ENCODE measurements around the gene DNM2. TPM values are rescaled to one million over a fixed set of nuclear protein-coding genes. Genes with fewer than 3 reads are reported as not detected.
A peak's percentile ranks its signal among the peaks of the same experiment; 100 is the strongest.
"Not testable (repeated sequence)": the region's sequence is repeated elsewhere in the genome, so short reads cannot be mapped to it uniquely, and the experiment has no call there.

DNM2 gene
- total RNA-seq, 1 donor from 2014 or later, result 113 TPM

DNA sequence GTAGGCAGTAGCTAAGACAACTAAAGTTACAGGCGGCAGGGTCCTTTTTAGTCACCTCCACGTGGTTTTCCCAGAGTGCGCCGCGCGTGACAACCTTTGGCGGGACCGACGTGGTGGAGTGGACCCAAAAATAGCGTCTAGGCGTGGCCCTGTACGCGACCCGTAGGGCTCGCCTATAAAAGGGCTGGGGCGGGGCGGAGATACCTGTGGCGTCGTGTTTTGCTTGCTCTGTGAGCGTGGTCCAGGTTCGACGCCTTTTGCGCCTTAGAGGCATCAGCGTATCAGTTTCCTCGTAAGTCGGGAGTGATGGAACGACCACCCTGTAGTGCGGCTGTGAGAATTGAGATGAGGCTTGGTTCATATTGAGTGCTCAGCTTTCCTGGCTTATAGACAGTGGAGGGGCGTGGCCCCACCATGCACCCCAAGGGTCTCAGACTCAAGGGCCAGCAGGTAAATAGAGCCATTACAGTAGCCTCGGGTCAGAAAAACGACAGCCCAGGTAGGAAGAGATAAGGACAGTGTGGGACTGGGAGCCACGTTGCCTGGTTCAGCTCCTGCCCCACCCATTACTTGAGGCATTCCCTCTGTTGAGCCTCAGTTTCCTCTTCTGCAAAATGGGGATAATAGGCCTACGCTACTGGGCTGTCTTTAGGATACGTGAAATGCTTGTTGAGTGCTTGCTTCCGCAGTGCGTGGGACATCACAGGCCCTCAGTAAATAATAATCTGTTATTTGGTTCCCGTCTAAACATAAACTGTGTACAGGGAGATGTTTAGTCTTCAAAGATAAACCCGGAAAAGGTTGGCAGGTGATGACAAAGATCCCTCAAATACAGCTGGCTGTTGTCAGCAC lies 118.8 kb downstream of the DNM2 start:
- Histone ChIP-seq H3K27me3 (no peaks in the 10 kb centered on the region), H3K36me3 (peaks cover 8 to 18% of the 10 kb centered on the region in 2 donors), H3K27ac (peak overlapping the region; percentile 96 to 99), H3K9me3 (no peaks in the 10 kb centered on the region), H3K4me3 (peak overlapping the region; percentile 71 to 86), H3K4me1 (peaks cover 0 to 7% of the 10 kb centered on the region in 2 donors)
- intact Hi-C loops (cut with DNase I), result loop anchor here (1.0 kb wide), 2 partner anchors 28 to 35 kb away; partner anchors contain the start of gene CARM1
- TF ChIP-seq, protein P1, sequence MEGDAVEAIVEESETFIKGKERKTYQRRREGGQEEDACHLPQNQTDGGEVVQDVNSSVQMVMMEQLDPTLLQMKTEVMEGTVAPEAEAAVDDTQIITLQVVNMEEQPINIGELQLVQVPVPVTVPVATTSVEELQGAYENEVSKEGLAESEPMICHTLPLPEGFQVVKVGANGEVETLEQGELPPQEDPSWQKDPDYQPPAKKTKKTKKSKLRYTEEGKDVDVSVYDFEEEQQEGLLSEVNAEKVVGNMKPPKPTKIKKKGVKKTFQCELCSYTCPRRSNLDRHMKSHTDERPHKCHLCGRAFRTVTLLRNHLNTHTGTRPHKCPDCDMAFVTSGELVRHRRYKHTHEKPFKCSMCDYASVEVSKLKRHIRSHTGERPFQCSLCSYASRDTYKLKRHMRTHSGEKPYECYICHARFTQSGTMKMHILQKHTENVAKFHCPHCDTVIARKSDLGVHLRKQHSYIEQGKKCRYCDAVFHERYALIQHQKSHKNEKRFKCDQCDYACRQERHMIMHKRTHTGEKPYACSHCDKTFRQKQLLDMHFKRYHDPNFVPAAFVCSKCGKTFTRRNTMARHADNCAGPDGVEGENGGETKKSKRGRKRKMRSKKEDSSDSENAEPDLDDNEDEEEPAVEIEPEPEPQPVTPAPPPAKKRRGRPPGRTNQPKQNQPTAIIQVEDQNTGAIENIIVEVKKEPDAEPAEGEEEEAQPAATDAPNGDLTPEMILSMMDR (IDR thresholded peaks at IDR 0.05), result no peak
- peak in 1 of 2 donors; percentile 90 for DNase-seq (ENCODE audit: low spot score in 2 of 2)

DNA sequence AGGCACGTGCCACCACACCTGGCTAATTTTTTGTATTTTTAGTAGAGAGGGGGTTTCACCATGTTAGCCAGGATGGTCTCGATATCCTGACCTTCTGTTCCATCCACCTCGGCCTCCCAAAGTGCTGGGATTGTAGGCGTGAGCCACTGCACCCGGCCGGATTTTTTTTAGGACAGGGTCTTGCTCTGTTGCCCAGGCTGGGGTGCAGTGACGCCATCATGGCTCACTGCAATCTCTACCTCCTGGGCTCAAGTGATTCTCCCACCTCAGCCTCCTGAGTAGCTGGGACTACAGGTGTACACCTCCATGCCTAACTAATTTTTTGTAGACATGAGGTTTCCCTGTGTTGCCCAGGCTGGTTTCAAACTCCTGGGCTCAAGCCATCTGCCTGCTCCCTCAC lies 119.8 kb downstream of the DNM2 start:
- H3K9me3 ChIP-seq; DNase-seq (ENCODE audit: low spot score in 2 of 2); H3K36me3 ChIP-seq; H3K27ac ChIP-seq; H3K27me3 ChIP-seq; H3K4me3 ChIP-seq; intact Hi-C loops (cut with DNase I); H3K4me1 ChIP-seq: not testable (repeated sequence)

DNA sequence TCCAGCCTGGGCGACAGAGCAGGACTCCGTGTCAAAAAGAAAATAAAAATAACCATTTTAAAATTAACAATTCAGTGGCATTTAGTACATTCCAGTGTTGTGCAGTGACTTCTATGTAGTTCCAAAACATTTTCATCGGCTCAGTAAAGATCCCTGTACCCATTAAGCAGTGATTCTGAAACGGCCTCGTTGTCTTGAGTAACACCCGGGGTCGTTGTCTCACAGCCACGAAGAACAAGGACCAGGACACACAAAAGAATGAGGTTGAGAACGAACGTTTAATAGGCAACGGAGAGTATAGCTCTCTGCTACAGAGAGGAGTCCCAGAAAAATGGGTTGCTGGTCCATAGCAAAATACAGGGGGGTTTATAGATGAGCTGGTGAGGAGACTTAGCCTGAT lies 120.5 kb downstream of the DNM2 start:
- Histone ChIP-seq H3K36me3 (peaks cover 0 to 3% of the 10 kb centered on the region in 2 donors), H3K4me1 (peaks cover 0 to 7% of the 10 kb centered on the region in 2 donors), H3K9me3 (no peaks in the 10 kb centered on the region), H3K4me3 (no peak overlapping the region), H3K27me3 (no peaks in the 10 kb centered on the region), H3K27ac (no peak overlapping the region)
- TF ChIP-seq, protein P1 (IDR thresholded peaks at IDR 0.05), result no peak
- no peak for DNase-seq (ENCODE audit: low spot score in 2 of 2)
- intact Hi-C loops (cut with DNase I), result no loop called here

DNA sequence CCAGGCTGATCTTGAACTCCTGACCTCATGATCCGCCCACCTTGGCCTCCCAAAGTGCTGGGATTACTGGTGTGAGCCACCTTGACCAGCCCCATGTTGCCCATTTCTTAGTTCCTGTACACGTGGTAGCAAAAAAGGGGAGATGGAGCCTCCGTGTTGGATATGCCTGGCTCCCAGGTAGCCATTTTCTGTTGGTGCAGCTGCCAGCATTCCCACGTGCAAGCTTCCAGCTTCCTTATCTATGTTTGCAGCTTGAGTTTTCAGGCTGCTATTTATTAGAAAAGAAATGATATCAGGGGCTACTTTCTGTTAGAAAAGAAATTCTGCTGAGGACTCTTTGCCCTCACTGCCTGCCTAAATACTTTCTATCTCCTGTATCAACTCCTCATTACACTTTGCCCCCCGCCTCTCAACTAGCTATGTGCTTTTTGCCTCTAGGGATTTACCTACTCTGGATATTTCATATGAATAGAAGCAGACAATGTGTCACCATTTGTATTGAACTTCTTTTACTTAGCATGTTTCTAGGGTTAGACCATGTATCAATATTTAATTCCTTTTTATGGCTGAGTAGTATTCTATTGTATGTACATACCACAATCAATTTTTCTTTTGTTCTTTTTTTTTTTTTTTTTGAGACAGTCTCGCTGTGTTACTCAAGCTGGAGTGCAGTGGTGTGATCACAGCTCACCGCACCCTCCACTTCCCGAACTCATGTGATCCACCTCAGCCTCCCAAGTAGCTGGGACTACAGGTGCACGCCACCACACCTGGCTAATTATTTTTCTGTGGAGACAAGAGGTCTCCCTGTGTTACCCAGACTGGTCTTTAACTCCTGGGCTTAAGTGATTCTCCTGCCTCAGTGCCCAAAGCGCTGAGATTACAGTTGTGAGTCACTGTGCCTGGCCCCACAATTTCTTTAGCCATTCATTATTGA lies 121.5 kb downstream of the DNM2 start:
- Histone ChIP-seq H3K27me3 (no peaks in the 10 kb centered on the region), H3K4me3 (no peak overlapping the region), H3K9me3 (no peaks in the 10 kb centered on the region), H3K4me1 (peaks cover 0 to 7% of the 10 kb centered on the region in 2 donors), H3K36me3 (no peaks in the 10 kb centered on the region), H3K27ac (no peak overlapping the region)
- intact Hi-C loops (cut with DNase I), result no loop called here
- no peak for DNase-seq (ENCODE audit: low spot score in 2 of 2)
- TF ChIP-seq, protein P1 (IDR thresholded peaks at IDR 0.05), result no peak

DNA sequence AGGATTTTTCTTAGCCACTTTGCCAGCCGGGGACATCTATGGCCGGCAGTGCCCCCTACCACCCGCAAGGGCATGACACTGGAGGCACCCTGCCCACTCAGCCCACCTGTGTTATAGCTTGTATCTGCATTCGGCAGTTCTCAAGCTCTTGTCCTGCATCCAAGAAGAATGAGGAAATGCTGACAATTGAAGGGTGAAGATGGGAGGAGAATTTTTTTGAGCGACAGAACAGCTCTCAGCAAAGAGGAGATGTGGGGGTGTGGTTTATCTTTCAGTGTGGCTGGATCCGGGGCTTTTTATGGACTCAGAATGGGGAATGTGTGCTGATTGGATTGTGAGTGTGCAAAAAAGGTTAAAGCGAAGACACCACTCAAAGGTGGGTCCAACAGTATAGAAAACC lies 124.9 kb downstream of the DNM2 start:
- intact Hi-C loops (cut with DNase I), result no loop called here
- no peaks in the 10 kb centered on the region for H3K4me1 ChIP-seq
- H3K27me3 ChIP-seq, result no peaks in the 10 kb centered on the region
- no peaks in the 10 kb centered on the region for H3K9me3 ChIP-seq
- no peaks in the 10 kb centered on the region for H3K36me3 ChIP-seq
- no peak overlapping the region for H3K4me3 ChIP-seq
- no peak overlapping the region for H3K27ac ChIP-seq
- DNase-seq (ENCODE audit: low spot score in 2 of 2), result no peak
- TF ChIP-seq, protein P1 (IDR thresholded peaks at IDR 0.05), result no peak
